Astrocyte of the cerebellum (primary cell): Measurements from ENCODE around the gene TEX13B.

Experiments used
- DNase-seq: peaks from one replicate; pipeline ENCODE4 v3.0.0-alpha.2; 2011; ENCODE audit warnings: low read depth
- H3K4me3 ChIP-seq: 2 replicates; pipeline ENCODE4 v1.5.1; 2011; ENCODE audit warnings: mild to moderate bottlenecking, low read depth, low read length, moderate library complexity
- CTCF ChIP-seq: IDR thresholded peaks from 2 replicates; pipeline ENCODE4 v1.5.1; 2012; ENCODE audit warnings: low read length, low read depth, moderate library complexity, mild to moderate bottlenecking; ENCODE audit errors: missing control alignments
- in situ Hi-C: cut with HindIII; loops from 2 replicates; pipeline ENCODE4 v1.10.0; 2017; ENCODE audit warnings: low sequenced_read_pairs

TEX13B gene

DNA sequence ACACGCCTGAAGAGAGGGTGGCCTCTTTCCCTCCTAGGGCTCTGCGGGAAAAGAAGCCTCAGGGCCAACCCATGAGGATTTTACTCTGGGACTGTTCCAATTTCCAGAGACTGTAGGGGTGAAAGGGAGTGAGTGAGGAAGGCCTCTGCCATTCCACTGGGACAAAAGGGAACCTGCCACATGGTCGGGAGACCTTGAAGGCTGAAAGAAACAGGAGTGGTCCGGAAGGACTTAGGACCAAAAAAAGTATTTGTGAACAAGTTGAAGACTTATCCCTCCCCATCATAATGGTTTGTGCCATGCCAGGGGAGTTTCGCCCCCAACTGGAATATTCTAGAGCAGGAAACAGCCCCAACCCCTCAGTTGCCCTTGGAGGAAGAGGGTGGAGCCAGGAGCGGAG is at the start of gene TEX13B:
TEX13B (minus strand) TSS at position 15 of the 400 bp plus-strand sequence. CDS start 243 bp downstream, outside the sequence.
- in situ Hi-C loops, result no loop called here
- no peak for TF ChIP-seq CTCF
- no peak for DNase-seq
- H3K4me3 ChIP-seq, result no peak within 1 kb of the TSS

DNA sequence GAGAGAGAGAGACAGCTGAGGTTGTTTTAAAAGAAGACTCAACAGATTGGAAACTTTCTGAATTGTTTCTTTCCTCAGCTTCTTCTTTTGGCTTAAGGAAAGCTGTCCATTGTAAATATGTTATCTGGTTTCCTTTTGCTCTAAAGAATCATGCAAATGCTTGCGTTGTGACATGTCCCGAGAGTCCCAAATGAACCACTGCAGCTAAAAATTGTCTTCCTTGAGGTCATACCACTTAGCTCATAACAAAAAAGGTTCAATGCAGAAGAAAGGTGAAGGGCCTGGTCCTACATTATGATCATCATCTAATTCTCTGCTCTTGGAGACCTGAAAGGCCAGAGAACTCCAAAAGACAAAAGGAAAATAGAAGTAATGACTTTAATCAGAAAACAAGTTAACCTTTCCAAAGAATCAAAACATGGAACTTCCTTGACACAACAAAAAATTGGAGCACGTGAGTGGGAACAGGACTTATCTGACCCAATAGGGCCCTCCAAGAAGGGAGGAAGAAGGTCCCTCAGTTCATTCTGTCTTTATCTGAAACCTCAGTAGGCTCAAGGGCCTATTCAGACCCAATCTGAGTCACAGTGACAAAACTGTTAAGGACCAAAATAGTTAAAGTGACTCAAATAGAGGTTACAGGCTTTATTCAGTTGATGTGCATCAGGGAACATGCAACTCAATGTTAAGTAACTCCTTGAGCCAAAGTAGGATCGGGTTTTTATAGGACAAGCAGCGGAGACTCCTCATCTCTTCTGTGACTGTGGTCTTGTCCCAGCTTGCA is 48.0 kb upstream of the TEX13B start:
- no peak for TF ChIP-seq CTCF
- in situ Hi-C loops, result no loop called here
- H3K4me3 ChIP-seq, result no peak overlapping the region
- no peak for DNase-seq

DNA sequence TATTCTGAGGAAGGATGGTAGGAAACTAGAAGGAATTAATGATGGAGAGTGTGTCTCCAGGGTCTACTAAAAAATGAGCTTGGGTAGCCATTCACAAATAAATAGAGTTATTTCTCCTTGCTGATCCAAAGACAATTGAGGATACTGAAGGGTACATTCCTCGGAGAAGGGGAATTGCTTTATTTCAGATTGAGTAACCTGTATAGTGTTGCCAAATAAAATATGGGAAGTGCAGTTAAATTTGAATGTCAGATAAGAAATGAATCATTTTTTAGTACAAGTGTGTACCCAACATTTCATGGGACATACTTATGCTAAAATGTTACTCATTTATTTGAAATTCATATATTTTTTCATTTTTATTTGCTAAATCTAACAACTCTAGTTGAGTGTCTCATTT is 46.7 kb upstream of the TEX13B start:
- no peak for DNase-seq
- TF ChIP-seq CTCF, result no peak
- in situ Hi-C loops, result no loop called here
- H3K4me3 ChIP-seq, result no peak overlapping the region

DNA sequence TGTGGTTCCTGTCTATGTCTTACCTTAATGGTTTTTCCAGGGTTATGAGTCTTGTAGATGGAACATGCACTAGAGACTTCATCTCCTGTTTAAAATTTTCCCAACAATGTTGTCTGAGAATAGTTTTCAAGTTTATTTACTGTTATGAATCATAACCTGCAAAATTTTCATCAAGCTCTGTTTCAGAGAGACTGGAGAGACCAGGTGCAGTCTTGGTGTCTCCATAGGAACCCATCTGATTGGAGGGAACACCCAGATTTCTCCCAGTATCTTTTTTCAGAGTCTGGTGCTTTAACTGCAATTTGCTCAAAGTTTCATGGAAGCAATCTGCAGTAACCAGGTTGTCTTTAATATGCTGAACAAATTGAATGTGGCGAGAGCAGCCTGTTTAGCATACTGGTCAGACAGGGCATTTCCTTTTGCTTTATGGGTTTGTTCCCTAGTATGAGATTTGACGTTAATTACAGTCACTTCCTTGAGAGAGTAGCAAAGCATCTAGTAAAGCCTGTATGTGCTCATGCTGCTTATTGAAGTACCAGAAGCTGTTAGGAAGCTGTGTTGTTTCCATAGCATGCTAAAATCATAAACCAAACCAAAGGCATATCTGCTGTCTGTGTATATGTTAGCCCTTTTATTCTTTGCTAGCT is 43.9 kb upstream of the TEX13B start:
- in situ Hi-C loops, result no loop called here
- H3K4me3 ChIP-seq, result no peak overlapping the region
- no peak for TF ChIP-seq CTCF
- no peak for DNase-seq

- DNase-seq, result no peak
- in situ Hi-C loops, result no loop called here
- no peak for TF ChIP-seq CTCF
- H3K4me3 ChIP-seq, result no peak overlapping the region
Observed at GRCh38 chrX:108025376-108025775, 43.2 kb upstream of the TEX13B start.

GRCh38 chrX:108022491-108023089 is 40.4 kb upstream of the TEX13B start:
- no peak for DNase-seq
- in situ Hi-C loops, result no loop called here
- TF ChIP-seq CTCF, result no peak
- no peak overlapping the region for H3K4me3 ChIP-seq
